GM21381 (cell line): ENCODE data around the gene GCK.
A peak's percentile ranks its signal among the peaks of the same experiment; 100 is the strongest.

ENCODE experiments used
- ATAC-seq: cut with Tn5 transposase; IDR thresholded peaks from one replicate; pipeline ENCODE4 v1.9.1; 2021; ENCODE audit warnings: mild to moderate bottlenecking, moderate library complexity; ENCODE audit not compliant: unreplicated experiment

The GCK gene

GRCh38 chr7:44097064-44097932 is 91.9 kb downstream of the GCK start:
- ATAC-seq, result peak; percentile 58

DNA sequence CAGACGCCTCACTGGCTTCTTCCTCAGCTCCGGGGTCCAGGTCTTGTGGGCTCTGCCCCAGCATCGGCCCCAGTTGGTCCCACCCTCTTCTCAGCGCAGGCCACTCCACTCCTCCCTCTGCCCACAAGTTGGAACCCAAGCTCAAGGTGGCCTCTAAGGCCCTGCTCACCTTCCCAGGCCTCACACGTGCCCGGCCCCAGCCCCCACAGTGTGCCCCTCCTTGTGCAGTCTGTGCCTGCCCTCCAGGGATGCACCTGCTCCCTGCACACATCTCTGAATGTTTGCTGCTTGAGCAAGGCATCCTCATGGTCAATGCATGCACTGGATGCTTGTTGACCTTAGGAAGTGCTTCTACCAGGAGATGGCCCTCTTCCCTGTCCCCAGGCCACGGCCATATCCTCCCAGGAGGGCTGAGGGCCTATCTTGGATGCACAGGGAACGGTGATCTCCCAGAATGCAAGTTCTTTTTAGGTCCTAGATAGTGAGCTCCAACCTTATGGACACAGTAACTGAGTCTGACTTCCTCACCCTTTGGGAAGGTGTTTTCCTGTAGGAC is 92.8 kb downstream of the GCK start:
- ATAC-seq, result no peak

- ATAC-seq, result no peak
Measured at GRCh38 chr7:44095781-44096180, 93.5 kb downstream of the GCK start.

DNA sequence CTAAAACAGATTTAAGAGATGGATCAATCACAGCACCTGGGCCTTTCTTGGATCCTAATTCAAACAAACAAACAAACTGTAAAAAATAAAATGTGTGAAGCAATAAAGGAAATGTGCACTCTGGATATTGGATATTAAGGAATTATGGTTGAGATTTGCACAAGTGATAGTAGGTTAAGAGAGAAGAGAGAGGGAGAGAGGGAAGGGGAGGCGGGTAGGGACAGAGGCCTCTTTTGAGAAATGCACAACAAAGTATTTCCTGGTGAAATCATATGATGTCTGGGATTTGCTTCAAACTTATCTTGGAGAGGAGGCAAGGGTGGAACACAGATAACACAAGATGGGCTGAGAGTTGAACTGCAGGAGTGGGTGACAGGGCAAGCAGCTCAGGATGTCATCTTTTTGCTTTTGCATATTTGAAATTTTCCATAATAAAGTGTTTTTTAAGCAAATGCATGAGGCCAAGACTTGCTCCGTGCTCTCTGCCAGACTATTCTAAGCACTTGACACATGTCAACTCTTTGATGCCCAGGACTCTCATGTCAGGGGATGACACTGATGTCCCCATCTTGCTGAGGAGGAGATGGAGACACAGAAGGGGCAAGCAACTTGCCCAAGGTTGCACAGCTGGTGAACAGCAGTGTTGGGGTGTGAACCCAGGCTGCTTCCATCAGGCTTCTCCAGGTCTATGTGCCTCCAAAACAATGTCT is 94.2 kb downstream of the GCK start:
- ATAC-seq, result no peak

DNA sequence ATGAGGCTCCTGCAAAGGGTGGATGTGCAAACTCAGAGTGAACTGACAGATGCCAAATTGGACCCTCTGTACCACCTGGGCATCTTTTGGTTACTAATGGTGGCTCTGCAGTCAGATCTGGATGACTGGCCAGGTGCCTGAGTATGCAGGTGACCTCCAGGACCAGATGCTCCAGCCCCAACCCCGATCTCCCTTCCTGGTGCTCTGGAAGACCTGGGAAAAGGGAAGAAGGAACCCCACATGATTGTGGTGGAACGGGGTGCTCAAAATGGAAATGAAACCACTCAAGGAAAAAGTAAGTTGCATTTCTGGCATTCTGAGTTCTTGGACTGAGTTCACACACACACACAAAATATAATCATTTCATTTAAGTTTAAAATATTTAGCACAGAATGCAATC is 94.9 kb downstream of the GCK start:
- ATAC-seq, result no peak
